ENCODE measurements around the gene HAO1.
"Not testable (repeated sequence)": the region's sequence is repeated elsewhere in the genome, so short reads cannot be mapped to it uniquely, and the experiment has no call there.

Gene HAO1

DNA sequence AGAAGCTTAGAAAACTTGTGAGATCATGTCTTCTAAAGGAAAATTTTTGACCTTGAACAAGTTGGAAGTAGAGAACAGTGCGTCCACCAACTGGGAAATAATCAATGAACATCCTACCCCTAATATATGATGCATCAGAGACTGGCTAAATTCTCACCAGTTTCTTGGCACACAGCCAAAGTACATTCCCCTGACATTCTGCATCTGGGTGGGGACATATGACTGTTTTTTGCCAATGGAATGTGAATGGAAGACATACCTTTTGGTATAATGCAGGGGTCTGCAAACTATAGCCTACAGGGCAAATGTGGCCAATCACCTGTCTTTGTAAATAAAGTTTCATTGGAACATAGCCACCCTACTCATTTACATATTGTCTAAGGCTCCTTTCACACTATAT lies 84.7 kb downstream of the HAO1 start:
- DNase-seq (ENCODE audit: low spot score), result no peak

GRCh38 chr20:7853493-7853892 lies 86.8 kb downstream of the HAO1 start:
- no peak for DNase-seq (ENCODE audit: low spot score)

DNA sequence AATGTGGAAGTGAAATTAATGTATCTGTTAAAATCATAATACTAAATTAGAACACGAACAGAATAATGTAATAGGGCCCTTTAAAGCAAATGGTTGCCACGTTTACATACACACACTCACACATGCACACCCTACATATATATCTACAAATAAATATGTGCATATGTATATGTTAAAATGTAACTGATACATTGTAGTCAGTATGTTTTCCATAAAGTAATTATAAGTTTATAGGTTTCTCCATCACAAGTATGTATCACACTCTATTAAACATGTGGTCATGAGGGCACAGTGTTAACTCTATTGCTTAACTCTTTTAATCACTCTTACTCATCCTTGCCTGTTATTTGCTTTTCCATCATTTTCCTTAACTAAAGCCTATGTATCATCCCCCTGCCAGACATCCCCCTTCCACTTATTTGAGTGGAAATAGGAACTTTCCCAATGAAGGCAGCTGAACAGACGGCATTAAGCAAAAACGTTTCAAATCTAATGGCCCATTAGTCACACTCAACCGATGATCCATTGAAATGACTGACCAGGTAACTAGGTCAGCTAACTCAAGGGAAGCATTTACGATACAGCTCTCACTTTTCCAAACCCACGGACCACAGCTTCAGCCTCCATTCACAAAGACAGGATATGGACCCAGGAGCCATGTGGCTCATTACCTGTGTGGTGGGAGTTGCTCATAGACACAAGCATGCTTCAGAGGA lies 89.3 kb downstream of the HAO1 start:
- no peak for DNase-seq (ENCODE audit: low spot score)

- DNase-seq (ENCODE audit: low spot score), result no peak
Measured at GRCh38 chr20:7849675-7850074, 90.6 kb downstream of the HAO1 start.

DNA sequence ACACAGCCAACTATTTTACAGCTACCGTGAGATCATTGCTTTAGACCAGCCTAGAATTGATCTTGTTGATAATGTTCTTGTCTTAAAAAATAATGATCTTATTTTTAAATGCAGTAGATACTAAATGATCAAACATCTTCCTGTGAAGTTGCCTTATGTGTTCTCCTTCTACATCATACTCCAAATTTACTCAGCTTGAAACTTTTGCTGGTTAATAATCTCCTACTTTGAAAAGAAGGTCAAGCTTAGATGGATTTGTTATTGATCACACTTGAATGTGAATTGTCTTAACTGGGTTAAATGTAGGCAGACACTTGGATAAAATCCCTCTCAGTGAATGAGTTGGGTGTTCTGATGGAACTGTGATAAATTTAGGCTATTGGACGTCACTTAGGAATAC lies 91.9 kb downstream of the HAO1 start:
- no peak for DNase-seq (ENCODE audit: low spot score)

DNA sequence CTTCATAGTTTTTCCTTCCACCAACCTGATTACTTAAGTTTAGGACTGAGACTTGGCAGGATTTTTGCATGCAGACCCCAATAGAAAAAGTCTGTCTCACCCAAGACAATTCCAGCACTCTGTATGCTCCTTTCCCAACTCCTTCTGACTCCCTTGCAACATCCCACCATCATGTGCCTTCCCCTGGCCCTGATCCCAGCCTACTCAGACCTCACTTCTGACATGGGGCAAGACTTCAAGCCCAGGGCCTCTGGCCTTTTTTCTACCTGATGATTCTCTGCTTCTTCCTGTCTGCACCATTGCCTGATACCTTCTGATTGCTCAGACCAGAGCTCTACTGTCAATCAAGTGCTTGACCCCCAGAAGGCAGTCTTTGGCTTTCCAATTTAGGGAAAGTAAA lies 96.6 kb downstream of the HAO1 start:
- DNase-seq (ENCODE audit: low spot score), result peak; percentile 39

- DNase-seq (ENCODE audit: low spot score), result peak; percentile 83
Measured at GRCh38 chr20:7841971-7842310, 98.3 kb downstream of the HAO1 start.

- DNase-seq (ENCODE audit: low spot score), result peak; percentile 53
Measured at GRCh38 chr20:7841291-7841970, 98.8 kb downstream of the HAO1 start.

GRCh38 chr20:7836076-7836475 lies 104.2 kb downstream of the HAO1 start:
- DNase-seq (ENCODE audit: low spot score), result no peak

DNA sequence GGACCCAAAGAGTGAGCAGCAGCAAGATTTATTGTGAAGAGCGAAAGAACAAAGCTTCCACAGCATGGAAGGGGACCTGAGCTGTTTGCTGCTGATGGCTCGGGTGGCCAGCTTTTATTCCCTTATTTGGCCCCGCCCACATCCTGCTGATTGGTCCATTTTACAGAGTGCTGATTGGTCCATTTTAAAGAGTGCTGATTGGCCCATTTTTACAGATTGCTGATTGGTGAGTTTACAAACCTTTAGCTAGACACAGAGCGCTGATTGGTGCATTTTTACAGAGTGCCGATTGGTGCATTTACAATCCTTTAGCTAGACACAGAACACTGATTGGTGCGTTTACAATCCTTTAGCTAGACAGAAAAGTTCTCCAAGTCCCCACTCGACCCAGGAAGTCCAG lies 105.8 kb downstream of the HAO1 start:
- not testable (repeated sequence) for DNase-seq (ENCODE audit: low spot score)

All from AG08395 (cell line).